Skeletal muscle satellite cell (primary cell): ENCODE results near the gene FARS2.

Source experiments
- H3K27me3 ChIP-seq: 2 replicates; pipeline ENCODE4 v1.7.0; 2013; ENCODE audit warnings: low read length; ENCODE audit not compliant: control insufficient read depth, insufficient read depth
- H3K36me3 ChIP-seq: 2 replicates; pipeline ENCODE4 v1.7.0; 2013; ENCODE audit warnings: mild to moderate bottlenecking, control low read depth, low read length; ENCODE audit not compliant: insufficient read depth
- H3K4me1 ChIP-seq: 2 replicates; pipeline ENCODE4 v1.7.0; 2013; ENCODE audit warnings: low read length; ENCODE audit not compliant: control insufficient read depth, insufficient read depth
- H3K4me2 ChIP-seq: 2 replicates; pipeline ENCODE4 v1.7.0; 2013; ENCODE audit warnings: mild to moderate bottlenecking, low read length
- H3K4me3 ChIP-seq: 2 replicates; pipeline ENCODE4 v1.7.0; 2013; ENCODE audit warnings: low read length
- H3K9ac ChIP-seq: 2 replicates; pipeline ENCODE4 v1.7.0; 2013; ENCODE audit warnings: mild to moderate bottlenecking, low read depth, low read length, moderate library complexity
- H3K9me3 ChIP-seq: replicated peaks from 2 replicates; pipeline ENCODE4 v1.7.0; 2013; ENCODE audit warnings: mild to moderate bottlenecking, control low read depth, low read length

The FARS2 gene

GRCh38 chr6:5606546-5606945 is 345.2 kb downstream of the FARS2 start:
- Histone ChIP-seq H3K4me2 (no peak overlapping the region), H3K4me1 (no peaks in the 10 kb centered on the region), H3K9ac (no peak overlapping the region), H3K4me3 (no peak overlapping the region), H3K27me3 (no peaks in the 10 kb centered on the region), H3K9me3 (no peaks in the 10 kb centered on the region), H3K36me3 (no peaks in the 10 kb centered on the region)

- no peaks in the 10 kb centered on the region for H3K27me3 ChIP-seq
- no peak overlapping the region for H3K9ac ChIP-seq
- H3K4me3 ChIP-seq = no peak overlapping the region
- no peaks in the 10 kb centered on the region for H3K4me1 ChIP-seq
- H3K36me3 ChIP-seq = no peaks in the 10 kb centered on the region
- H3K9me3 ChIP-seq = no peaks in the 10 kb centered on the region
- H3K4me2 ChIP-seq = no peak overlapping the region
Observed at GRCh38 chr6:5610640-5611039, 349.3 kb downstream of the FARS2 start.

- H3K36me3 ChIP-seq = no peaks in the 10 kb centered on the region
- no peak overlapping the region for H3K9ac ChIP-seq
- H3K9me3 ChIP-seq = no peaks in the 10 kb centered on the region
- H3K4me2 ChIP-seq = no peak overlapping the region
- H3K4me3 ChIP-seq = no peak overlapping the region
- no peaks in the 10 kb centered on the region for H3K4me1 ChIP-seq
- H3K27me3 ChIP-seq = no peaks in the 10 kb centered on the region
Observed at GRCh38 chr6:5617179-5617578, 355.9 kb downstream of the FARS2 start.

GRCh38 chr6:5619249-5619648 is 357.9 kb downstream of the FARS2 start:
- H3K4me3 ChIP-seq = no peak overlapping the region
- no peaks in the 10 kb centered on the region for H3K4me1 ChIP-seq
- no peak overlapping the region for H3K4me2 ChIP-seq
- no peaks in the 10 kb centered on the region for H3K27me3 ChIP-seq
- no peak overlapping the region for H3K9ac ChIP-seq
- no peaks in the 10 kb centered on the region for H3K9me3 ChIP-seq
- no peaks in the 10 kb centered on the region for H3K36me3 ChIP-seq

- Histone ChIP-seq H3K27me3 (no peaks in the 10 kb centered on the region), H3K36me3 (no peaks in the 10 kb centered on the region), H3K9ac (no peak overlapping the region), H3K4me3 (no peak overlapping the region), H3K9me3 (no peaks in the 10 kb centered on the region), H3K4me1 (no peaks in the 10 kb centered on the region), H3K4me2 (no peak overlapping the region)
Observed at GRCh38 chr6:5622276-5623005, 361.1 kb downstream of the FARS2 start.

- Histone ChIP-seq H3K27me3 (no peaks in the 10 kb centered on the region), H3K4me1 (no peaks in the 10 kb centered on the region), H3K9ac (no peak overlapping the region), H3K4me2 (no peak overlapping the region), H3K36me3 (no peaks in the 10 kb centered on the region), H3K4me3 (no peak overlapping the region), H3K9me3 (no peaks in the 10 kb centered on the region)
Observed at GRCh38 chr6:5623769-5624168, 362.5 kb downstream of the FARS2 start.

GRCh38 chr6:5624256-5624655 is 362.9 kb downstream of the FARS2 start:
- Histone ChIP-seq H3K9me3 (no peaks in the 10 kb centered on the region), H3K4me3 (no peak overlapping the region), H3K27me3 (no peaks in the 10 kb centered on the region), H3K36me3 (no peaks in the 10 kb centered on the region), H3K4me2 (no peak overlapping the region), H3K9ac (no peak overlapping the region), H3K4me1 (no peaks in the 10 kb centered on the region)

- no peaks in the 10 kb centered on the region for H3K36me3 ChIP-seq
- H3K4me3 ChIP-seq = no peak overlapping the region
- no peaks in the 10 kb centered on the region for H3K27me3 ChIP-seq
- H3K9ac ChIP-seq = no peak overlapping the region
- no peak overlapping the region for H3K4me2 ChIP-seq
- H3K9me3 ChIP-seq = no peaks in the 10 kb centered on the region
- no peaks in the 10 kb centered on the region for H3K4me1 ChIP-seq
Observed at GRCh38 chr6:5626727-5627426, 365.6 kb downstream of the FARS2 start.

GRCh38 chr6:5630636-5631035 is 369.3 kb downstream of the FARS2 start:
- no peaks in the 10 kb centered on the region for H3K36me3 ChIP-seq
- H3K4me2 ChIP-seq = no peak overlapping the region
- H3K4me3 ChIP-seq = no peak overlapping the region
- no peaks in the 10 kb centered on the region for H3K4me1 ChIP-seq
- H3K9ac ChIP-seq = no peak overlapping the region
- no peaks in the 10 kb centered on the region for H3K27me3 ChIP-seq
- H3K9me3 ChIP-seq = no peaks in the 10 kb centered on the region

- H3K4me3 ChIP-seq = no peak overlapping the region
- no peaks in the 10 kb centered on the region for H3K9me3 ChIP-seq
- H3K4me1 ChIP-seq = no peaks in the 10 kb centered on the region
- no peaks in the 10 kb centered on the region for H3K36me3 ChIP-seq
- no peak overlapping the region for H3K9ac ChIP-seq
- no peak overlapping the region for H3K4me2 ChIP-seq
- no peaks in the 10 kb centered on the region for H3K27me3 ChIP-seq
Observed at GRCh38 chr6:5632348-5632935, 371.1 kb downstream of the FARS2 start.

GRCh38 chr6:5634525-5634924 is 373.2 kb downstream of the FARS2 start:
- Histone ChIP-seq H3K4me2 (no peak overlapping the region), H3K27me3 (no peaks in the 10 kb centered on the region), H3K9me3 (no peaks in the 10 kb centered on the region), H3K4me3 (no peak overlapping the region), H3K4me1 (no peaks in the 10 kb centered on the region), H3K9ac (no peak overlapping the region), H3K36me3 (no peaks in the 10 kb centered on the region)
